Cerebellar cortex (tissue), 1 donor: Measurements from ENCODE around the gene TKFC.

Experiments used
- DNase-seq: peaks from one replicate; pipeline ENCODE4 v3.0.0-alpha.2; 2015; ENCODE audit warnings: low spot score

TKFC gene

DNA sequence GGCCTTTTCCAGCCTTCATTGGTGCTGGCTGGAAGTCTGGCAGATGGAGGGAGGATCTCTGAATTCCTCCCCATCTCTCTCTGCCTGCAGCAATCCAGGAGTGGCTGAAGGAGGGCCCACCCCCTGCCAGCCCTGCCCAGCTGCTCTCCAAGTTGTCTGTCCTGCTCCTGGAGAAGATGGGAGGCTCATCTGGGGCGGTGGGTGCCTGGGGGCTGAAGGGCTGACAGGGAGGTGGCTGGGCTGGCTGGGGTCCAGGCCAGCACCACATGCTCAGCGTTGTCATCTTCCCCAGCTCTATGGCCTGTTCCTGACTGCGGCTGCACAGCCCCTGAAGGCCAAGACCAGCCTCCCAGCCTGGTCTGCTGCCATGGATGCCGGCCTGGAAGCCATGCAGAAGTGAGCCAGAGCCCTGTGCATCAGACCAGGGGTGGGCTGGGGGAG is 12.2 kb downstream of the TKFC start:
- no peak for DNase-seq

GRCh38 chr11:61345954-61346843 is 13.2 kb downstream of the TKFC start:
- DNase-seq: no peak

DNA sequence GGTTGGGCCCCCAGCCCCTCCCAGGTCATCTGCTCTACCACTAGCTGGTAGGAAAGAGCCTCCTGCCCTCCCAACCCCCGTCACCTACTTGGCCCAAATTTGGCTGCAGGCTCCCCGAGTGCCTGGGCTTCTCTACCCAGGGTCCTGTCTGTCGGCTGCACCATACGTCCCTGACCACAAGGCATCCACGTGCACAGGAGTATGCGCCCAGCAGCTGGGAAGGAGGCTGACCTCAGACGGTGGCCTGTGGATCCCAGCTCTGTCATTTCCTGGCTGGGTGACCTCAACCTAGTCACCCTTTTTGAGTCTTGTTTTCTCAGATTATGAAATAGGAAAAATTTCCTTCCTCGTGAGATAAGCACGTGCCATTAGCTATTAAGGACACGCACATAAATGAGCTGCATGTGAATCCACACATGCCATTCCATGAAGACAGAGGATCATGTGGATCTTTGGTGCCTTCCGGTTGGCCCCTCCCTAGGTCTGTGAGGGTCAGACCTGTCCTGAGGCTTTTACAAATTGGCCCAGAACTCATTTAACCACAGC is 15.0 kb downstream of the TKFC start:
- no peak for DNase-seq

DNA sequence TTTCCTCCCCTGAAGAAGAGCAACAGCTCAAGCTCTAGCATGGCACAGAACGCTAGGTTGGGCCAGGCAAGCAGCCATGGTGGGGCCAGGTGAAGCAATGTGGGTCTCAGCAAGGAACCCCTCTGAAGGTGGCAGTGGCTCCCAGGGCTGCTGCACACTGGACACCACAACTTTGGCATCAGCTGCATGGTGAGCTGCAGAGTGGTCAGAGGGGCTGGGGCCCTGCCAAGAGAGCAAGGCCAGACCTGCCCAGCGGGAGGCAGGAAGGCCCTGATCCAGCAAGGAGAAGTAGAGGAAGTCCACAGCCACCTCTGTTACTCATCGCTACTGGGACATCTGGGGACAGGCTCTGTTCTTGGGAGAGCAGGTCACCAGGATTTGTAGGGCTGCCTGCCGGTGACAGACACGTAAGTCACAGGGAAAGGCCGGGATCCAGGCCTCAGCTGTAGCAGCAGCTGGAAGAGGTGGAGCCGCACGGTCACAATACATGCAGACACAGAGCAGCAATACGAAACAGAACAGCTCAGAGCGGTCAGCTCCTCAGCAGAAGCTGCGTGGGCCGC is 16.2 kb downstream of the TKFC start:
- no peak for DNase-seq

DNA sequence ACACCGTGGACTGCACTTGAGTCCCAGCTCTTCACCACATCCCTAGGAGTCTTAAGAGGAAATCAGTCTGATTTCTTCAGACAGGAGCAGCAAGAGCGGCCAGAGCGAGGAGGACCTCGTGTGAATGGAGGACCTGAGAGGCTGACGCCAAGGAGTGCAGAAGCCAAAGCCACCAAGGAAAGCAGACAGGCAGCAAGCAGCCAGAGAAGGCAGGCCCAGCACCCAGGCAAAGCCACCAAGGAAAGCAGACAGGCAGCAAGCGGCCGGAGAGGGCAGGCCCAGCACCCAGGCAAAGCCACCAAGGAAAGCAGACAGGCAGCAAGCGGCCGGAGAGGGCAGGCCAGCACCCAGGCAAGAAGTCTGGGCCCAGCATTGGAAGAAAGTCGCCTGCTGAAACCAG is 16.9 kb downstream of the TKFC start:
- DNase-seq: no peak

- DNase-seq: no peak
Measured at GRCh38 chr11:61350336-61350735, 17.3 kb downstream of the TKFC start.

- no peak for DNase-seq
Measured at GRCh38 chr11:61350803-61351202, 17.8 kb downstream of the TKFC start.

DNA sequence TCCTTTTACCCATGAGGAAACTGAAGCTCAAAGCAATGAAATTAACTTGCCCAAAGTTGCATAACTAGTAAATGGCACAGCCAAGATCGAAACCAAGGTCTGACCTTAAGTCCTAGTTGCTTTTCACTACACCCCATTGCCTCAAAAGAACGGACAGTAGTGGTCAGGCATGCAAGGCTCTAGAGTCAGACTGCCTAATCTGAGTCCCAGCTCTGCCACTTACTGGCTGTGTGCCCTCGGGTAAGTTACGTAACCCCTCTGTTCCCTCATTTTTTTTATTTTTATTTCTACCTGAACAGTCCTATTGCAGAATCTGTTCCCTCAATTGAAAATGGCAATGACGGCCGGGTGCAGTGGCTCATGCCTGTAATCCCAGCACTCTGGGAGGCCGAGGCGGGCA is 19.0 kb downstream of the TKFC start:
- DNase-seq: no peak

DNA sequence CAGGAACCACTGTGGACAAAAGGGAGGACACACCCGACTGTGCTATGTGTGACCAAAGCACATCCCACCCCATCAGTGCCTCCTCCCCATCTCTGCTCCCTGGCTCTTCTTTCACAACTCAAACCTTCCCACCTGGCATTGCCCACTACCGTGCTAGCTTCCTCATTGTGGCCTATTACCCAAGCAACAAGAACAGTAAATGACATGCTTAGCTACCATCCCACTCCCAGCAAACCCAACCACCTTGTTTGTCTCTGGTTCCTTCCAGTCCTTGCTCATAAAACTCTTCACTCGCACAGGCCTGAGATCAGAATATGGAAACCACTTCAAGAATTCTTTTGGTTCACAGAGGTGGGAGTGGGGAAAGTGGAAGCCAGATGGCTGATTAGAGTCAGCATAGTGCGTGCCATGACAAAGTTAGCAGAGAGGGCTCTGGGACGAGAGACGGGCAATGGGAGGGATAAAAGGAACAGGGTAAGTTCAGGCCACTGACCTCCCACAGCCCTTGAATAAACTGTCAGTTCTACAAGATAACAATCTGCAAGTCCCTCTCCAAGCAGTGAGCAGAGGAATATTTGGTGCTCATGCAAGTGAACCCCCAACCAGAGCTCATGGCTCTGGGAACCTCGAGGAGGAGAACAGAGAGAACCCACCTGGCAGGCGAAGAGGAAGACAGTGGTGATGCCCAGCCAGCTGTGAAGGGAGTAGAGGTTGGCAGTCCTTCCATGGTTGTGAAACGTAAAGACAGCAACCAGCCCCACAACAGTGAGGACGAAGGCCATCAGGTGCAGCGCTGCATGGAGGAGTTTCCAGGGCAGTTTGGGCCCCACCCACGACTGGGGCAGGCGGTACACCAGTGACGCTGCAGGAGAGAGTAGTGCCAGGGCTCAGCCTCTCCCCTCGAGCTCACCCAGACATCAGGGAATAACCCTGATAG is 20.4 kb downstream of the TKFC start:
- DNase-seq: no peak

- no peak for DNase-seq
Measured at GRCh38 chr11:61354208-61354607, 21.2 kb downstream of the TKFC start.

GRCh38 chr11:61356706-61357105 is 23.7 kb downstream of the TKFC start:
- no peak for DNase-seq

DNA sequence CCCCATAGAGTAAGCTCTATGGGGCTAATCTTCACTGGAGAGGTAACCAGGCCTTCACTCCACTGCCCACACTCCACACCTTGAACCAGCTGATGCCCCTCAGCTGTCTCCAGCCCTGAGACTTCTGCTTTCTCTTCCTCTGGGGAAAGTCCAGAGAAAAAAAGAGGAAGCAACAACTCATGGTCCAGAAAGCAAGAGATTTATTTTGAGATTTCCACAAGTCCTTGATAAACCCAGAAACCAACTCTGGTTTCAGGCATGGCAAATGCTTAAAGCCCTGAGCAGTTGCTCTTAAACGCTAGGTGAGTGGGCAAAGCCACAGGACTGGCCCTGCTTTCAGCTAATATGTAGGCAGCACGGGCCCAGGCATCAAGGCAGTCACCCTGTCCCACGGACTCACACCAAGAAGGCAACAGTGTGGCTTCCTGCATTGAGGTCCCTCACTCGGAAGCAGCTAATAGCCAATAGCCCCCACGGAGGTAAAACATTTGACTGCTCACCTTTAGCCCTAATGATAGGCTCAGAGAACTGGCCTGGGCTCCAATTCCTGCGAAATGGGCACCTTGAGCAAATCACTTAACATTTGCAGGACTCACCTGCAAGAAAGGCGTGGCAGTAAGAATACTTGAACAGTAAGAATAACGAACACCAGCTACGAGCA is 24.3 kb downstream of the TKFC start:
- DNase-seq: no peak

GRCh38 chr11:61357894-61358239 is 24.8 kb downstream of the TKFC start:
- no peak for DNase-seq

DNA sequence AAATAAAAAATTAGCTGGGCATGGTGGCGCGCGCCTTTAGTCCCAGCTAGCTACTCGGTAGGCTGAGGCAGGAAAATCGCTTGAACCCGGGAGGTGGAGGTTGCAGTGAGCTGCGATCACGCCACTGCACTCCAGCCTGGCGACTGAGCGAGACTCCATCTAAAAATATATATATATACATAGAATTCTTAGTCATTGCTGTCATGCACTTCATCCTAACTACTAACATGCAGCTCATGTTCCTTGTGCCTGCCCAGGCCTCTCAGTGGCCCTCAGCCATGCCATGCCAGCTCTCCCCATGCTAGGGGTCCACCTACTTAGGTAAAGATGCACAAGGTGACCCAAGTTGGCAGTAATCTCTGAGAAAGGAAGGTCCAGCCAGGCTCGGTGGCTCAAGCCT is 25.5 kb downstream of the TKFC start:
- DNase-seq: no peak

DNA sequence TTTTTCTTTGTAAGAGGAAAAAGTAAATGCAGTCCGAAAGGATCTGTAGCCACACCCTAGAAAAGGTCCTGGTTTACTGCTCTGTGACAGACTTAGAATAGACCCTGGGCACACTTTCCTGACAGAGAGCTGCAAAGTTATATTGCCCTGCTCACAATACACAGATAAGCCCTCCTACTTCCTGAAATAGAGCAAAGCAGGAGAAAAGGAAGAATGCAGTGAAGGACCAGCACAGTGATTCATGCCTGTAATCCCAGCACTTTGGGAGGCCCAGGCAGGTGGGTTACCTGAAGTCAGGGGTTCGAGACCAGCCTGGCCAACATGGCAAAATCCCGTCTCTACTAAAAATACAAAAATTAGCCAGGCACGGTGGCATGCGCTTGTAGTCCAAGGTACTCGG is 26.5 kb downstream of the TKFC start:
- no peak for DNase-seq

DNA sequence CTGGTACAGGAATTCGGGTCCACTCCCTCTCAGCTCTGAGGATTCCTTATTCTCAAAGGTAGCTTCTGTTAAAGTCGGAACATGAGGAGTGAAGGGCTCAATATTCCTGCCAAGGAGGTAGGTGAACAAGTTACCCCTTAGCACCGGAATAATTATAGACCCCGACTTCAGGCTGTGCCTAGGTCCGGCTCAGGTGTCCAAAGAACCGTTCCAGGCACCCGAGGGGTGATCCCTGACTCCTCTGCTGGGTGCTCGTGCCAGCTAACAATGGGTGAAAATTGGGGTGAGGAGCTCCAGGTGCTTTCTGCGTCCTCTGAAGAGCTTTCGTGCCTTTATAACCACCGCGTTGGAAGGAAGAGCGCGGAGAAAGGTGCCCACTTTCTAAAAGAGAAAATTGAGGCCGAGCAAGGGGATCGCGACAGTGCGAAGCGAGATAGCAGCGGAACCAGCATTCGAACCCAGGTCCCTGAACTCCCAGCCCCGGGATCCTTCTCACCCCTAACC is 28.3 kb downstream of the TKFC start:
- DNase-seq: peak; percentile 16

DNA sequence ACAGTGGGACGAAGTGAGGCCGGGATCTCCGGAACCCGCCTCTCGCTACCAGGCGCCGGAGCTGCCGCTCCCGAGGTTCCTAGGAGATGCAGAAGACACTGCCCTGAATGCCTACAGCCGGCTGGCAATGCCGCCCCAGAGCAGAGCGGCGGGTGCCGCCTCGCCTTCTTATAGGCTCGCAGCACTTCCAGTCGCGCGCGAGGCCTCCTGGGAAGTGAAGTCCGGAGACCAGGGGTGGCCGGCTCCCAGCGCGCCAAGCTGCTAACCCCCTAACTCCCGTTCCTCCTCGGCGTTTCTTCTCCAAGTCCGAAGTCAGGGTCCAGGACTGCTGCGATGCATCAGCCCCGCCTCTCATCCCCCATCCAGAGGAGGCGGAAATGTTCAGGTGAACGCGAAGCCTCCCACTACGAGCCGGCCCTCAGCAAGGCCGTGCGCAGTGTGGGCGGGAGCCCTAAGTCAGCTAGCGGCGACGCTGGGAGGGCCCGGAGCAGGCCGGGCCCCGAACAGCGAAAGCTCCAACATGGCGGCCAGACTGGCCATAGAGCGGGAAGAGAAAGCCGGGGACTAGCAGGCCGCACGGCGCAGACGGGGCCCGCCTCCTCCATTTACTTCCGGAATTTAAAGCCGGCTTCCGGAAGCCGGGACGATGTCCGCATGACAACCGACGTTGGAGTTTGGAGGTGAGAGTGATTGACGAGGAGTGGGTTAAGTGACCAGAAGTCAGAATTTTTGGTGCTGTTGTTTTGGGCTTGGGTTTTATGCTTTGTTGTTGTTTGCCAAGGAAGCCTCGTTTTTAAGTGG is 28.9 kb downstream of the TKFC start, which contains the start of the genes CYB561A3 and TMEM138:
TSS of gene CYB561A3 (minus strand) at position 142 of the 801 bp plus-strand sequence. CDS start 5,169 bp downstream, outside the sequence.
TSS of gene TMEM138 (plus strand) at position 634 of the 801 bp plus-strand sequence. CDS start 2,017 bp downstream, outside the sequence.
- peak; percentile 95 for DNase-seq

- no peak for DNase-seq
Measured at GRCh38 chr11:61362542-61362875, 29.5 kb downstream of the TKFC start.

- DNase-seq: no peak
Measured at GRCh38 chr11:61364012-61364675, 31.1 kb downstream of the TKFC start.

DNA sequence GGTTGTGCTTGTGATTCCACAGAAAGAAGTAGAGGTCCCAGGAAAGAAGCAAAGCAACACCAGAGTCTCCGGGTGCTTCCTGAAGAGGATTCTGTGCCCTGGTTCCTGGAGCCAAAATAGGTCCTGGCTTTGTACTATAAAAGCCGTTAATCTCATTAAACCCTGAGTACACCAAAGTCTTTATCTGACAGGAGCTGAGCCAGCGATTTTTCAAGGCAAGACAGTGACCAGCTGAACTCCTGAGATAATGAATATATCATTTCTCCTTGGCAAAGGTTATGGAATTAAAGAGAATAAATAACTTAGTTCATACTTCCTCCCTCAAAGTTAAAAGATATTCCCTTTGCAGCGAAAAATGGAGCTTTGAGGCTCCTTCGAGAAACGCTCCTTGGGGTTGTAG is 34.4 kb downstream of the TKFC start:
- DNase-seq: no peak
